HG03565 (cell line): ENCODE measurements around the gene CFAP92.
"Not testable (repeated sequence)": the region's sequence is repeated elsewhere in the genome, so short reads cannot be mapped to it uniquely, and the experiment has no call there.

ENCODE experiments used
- ATAC-seq: cut with Tn5 transposase; IDR thresholded peaks from one replicate; pipeline ENCODE4 v1.9.1; 2021; ENCODE audit warnings: mild to moderate bottlenecking, moderate library complexity; ENCODE audit not compliant: unreplicated experiment

CFAP92 gene

DNA sequence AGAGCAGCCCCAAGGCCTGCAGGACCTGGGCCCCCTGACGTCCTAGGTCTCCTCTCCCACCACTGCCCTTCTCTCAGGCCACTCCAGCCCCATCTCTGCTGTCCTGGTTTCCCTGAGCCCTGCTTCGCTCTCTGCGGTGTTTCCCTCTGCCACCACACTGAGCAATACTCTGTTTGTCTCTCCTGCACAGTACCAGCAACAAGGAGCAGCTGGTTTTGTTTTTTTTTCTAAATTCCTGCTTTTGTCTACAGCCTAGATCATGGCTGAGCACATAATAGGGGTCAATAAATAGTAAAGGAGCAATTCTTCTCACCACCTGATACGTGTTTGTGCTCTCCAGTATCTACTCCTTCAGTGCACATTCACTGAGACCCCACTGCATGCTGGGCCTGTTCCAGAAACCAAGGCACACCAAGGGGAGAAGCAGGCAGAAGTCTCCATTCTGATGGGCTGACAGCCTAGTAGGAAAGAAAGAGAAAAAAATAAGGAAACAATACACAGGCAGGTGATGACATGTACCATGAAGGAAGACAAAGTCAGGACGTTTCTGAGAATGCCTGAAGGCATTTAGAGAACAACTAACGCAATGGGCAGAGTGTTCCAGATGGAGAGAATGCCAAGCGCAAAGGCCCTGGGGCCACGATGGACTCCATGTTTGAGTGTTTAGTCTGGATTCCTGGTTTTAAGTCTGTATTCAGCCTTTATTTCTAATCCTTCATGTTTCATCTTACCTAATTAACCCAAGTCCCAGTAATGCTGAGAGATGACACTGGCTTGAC, 120.4 kb downstream of the CFAP92 start:
- ATAC-seq = no peak

DNA sequence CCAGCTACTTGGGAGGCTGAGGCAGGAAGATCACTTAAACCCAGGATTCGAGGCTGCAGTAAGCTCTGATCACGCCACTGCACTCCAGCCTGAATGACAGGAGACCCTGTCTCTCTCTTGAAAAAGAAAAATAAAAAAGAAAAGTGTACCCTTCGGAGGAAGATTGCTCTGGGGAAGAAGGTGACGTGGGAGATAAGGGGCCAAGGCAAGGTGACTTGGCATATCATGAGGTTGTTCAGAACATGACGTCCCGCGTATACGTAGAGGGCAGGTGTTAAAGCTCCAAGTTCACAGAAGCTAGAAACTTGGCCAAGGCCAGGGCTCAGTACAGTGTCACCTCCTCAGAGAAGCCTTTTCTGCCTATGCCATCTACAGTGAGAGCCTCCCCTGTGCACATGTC, 121.1 kb downstream of the CFAP92 start:
- no peak for ATAC-seq

- ATAC-seq = no peak
These were observed 121.6 kb downstream of the CFAP92 start for GRCh38 chr3:128872282-128872681.

DNA sequence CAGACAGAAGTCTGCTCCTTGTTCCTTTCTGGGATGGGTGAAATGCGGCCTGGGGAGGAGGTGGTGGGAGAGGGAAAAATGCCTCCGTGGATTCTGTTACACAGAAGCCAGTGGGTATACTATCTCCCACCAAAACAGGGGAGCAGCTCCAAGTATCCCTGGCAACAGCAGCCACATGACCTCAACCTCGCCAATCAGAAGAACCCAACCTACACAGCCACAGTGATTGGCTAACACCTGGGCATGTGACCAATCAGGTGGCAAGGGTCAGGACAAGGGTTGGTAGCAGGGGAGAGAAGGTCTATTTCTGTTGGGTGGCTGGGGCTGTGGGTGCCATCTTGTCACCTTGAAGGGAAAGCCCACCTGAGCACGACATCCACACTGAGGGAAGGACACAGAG, 123.5 kb downstream of the CFAP92 start:
- ATAC-seq = no peak

- ATAC-seq = no peak
These were observed 126.4 kb downstream of the CFAP92 start for GRCh38 chr3:128867200-128868125.

DNA sequence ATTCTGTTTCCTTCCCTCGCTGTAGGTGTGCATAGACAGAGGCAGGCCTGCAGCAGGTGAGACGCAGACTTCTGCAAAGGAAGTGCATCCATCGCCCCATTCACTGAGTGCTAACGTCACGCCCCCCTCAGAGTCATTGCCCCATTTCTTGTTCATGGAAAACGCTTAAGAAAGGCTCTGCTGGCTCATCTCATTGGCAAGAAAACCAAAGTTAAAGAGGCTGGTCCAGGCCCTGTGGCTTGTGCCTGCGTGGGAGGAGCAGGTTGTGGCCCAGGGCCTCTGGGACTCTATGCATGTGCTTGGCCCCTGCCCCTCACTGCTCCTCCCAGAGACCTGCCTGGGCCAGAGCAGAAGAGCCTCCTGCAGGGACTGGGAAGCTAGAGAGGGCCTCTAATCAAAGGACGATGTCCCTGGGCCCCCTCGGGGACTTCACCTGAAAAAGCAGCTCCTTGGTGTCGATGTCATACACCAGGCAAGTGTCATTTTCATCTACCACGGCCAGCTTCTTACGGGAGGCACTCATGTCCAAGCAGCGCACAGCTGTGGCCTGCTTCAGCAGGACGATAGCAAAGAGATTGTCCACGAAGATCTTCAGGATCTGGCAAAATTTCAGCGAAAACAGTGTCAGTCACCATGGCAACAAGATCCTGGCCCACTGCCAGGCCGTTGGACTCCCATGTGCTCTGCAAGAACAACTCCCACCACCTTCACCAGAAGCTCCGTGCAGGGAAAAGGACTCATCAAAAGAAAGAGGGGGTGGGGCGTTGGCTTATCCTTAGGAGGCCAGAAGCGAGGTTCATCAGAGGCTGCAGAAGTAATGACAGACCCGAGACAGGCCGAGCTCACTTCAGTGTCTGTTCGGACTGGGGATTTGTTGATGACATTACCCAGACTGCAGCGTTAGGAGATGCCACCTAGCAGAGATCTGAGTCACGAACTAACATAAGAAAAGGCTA, 128.7 kb downstream of the CFAP92 start:
- ATAC-seq = not testable (repeated sequence)

- ATAC-seq = no peak
These were observed 129.5 kb downstream of the CFAP92 start for GRCh38 chr3:128864351-128864811.

DNA sequence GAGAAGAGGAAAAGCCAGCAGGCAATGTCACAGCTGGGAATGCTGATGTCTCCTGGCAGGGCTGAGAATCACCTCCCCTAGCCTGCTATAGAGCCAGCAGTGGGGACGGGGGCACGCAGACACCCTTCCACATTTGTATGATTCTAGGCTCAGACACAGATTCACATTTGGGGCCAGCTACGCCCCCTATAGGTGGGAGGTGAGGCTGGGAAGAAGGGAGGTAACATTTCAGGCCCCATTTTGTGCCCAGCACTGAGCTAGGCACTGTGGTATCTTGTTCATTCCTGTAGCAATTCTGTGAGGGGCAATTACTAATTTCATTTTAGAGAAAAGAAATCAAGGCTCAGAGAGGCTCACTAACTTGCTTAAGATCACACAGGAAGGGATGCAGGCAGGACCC, 130.3 kb downstream of the CFAP92 start:
- no peak for ATAC-seq

GRCh38 chr3:128861491-128861890, 132.4 kb downstream of the CFAP92 start:
- ATAC-seq = no peak
